Thyroid gland (tissue), 4 donors: Measurements from ENCODE around the gene POLN. TPM values are rescaled to one million over a fixed set of nuclear protein-coding genes. Genes with fewer than 3 reads are reported as not detected.

ENCODE experiments used
- DNase-seq, 2 donors: peaks; one replicate each; pipeline ENCODE4 v3.0.0-alpha.2; 2019
- H3K27ac ChIP-seq, 3 donors: fragments of 200-600 bp; sonication (generic); 1 replicate in 2 of 3; 2 replicates in 1 of 3; pipeline ENCODE4 v1.5.1; 2016 to 2019; ENCODE audit warnings: mild to moderate bottlenecking in 1 of 3, moderate library complexity in 1 of 3
- H3K27me3 ChIP-seq: fragments of 200-600 bp; sonication (generic); one replicate; pipeline ENCODE4 v1.5.1; 2019
- H3K36me3 ChIP-seq, 2 donors: fragments of 200-600 bp; sonication (generic); one replicate each; pipeline ENCODE4 v1.5.1; 2016 to 2019
- H3K4me1 ChIP-seq, 2 donors: fragments of 200-600 bp; sonication (generic); one replicate each; pipeline ENCODE4 v1.5.1; 2017 to 2019
- H3K4me3 ChIP-seq, 3 donors: fragments of 200-600 bp; sonication (generic); replicated peaks in 1 of 3; 1 replicate in 2 of 3; 2 replicates in 1 of 3; pipeline ENCODE4 v1.5.1; 2016; ENCODE audit warnings: mild to moderate bottlenecking in 1 of 3
- H3K9me3 ChIP-seq: fragments of 200-600 bp; sonication (generic); one replicate; pipeline ENCODE4 v1.5.1; 2017
- CTCF ChIP-seq, 6 experiments: fragments of 200-600 bp in 3 of 6; fragments of 450-650 bp in 3 of 6; sonication (generic) in 3 of 6; IDR thresholded peaks; one replicate each; pipeline ENCODE4 v1.5.1; 2016 to 2019; ENCODE audit warnings: antibody characterized with exemption in 6 of 6, mild to moderate bottlenecking in 2 of 6, inconsistent platforms in 1 of 6, moderate library complexity in 1 of 6
- POLR2A ChIP-seq, 2 donors: fragments of 450-650 bp; IDR thresholded peaks; one replicate each; pipeline ENCODE4 v1.6.1; 2017; ENCODE audit warnings: antibody characterized with exemption in 2 of 2, mild to moderate bottlenecking in 2 of 2, moderate library complexity in 1 of 2
- whole genome bisulfite sequencing, 2 donors: methylation state at CpG; one replicate each; pipeline ENCODE4 v1.1.5; 2017; 5-methylcytosine and 5-hydroxymethylcytosine counted together
- intact Hi-C: fragments of 100-400 bp; cut with DNase I; formaldehyde crosslinking; loops from one replicate; pipeline ENCODE4 v1.15.1; 2023
- total RNA-seq, 4 donors: library from RNA; depleted of rRNA; stranded (reverse); fragments of >200 nt; gene quantifications; one replicate each; pipeline ENCODE4 v1.2.3, GENCODE V29; 2016

Gene POLN
- total RNA-seq, 4 donors from 2014 or later, result 1.5 to 5.4 (median 3.0) TPM

GRCh38 chr4:2245787-2246275 lies 3.9 kb upstream of the POLN start:
- no peaks in the 10 kb centered on the region for H3K9me3 ChIP-seq
- WGBS, 2 donors, result 87 to 89% methylated on average over 7 of the region's 7 CpGs
- no peaks in the 10 kb centered on the region for H3K27me3 ChIP-seq
- H3K4me1 ChIP-seq, result peaks cover 0 to 17% of the 10 kb centered on the region in 2 donors
- peaks cover 24 to 28% of the 10 kb centered on the region in 2 donors for H3K36me3 ChIP-seq
- peak overlapping the region in 1 of 3 donors; percentile 23 for H3K27ac ChIP-seq
- TF ChIP-seq POLR2A (IDR thresholded peaks at IDR 0.05) (no peak), CTCF (IDR thresholded peaks at IDR 0.05) (no peak)
- DNase-seq, result no peak
- H3K4me3 ChIP-seq, result no peak overlapping the region
- intact Hi-C loops, result no loop called here

- H3K27ac ChIP-seq, result peak overlapping the region in 1 of 3 donors; percentile 23
- intact Hi-C loops, result no loop called here
Observed at GRCh38 chr4:2245057-2245786, 3.3 kb upstream of the POLN start.

GRCh38 chr4:2243681-2244380 lies 1.9 kb upstream of the POLN start:
- H3K36me3 ChIP-seq, result peaks cover 4 to 8% of the 10 kb centered on the region in 2 donors
- TF ChIP-seq POLR2A (IDR thresholded peaks at IDR 0.05) (no peak), CTCF (IDR thresholded peaks at IDR 0.05) (peak in 2 of 6 experiments; percentile 16 to 23)
- no peak for DNase-seq
- WGBS, 2 donors, result 47 to 49% methylated on average over 5 of the region's 5 CpGs
- H3K4me3 ChIP-seq, result no peak overlapping the region
- intact Hi-C loops, result loop anchor here (5.0 kb wide), 1 partner anchor 168 kb away; no protein-coding TSS in a partner anchor
- H3K27ac ChIP-seq, result peak overlapping the region in 2 of 3 donors; percentile 30 to 45
- no peaks in the 10 kb centered on the region for H3K9me3 ChIP-seq
- peaks cover 12 to 35% of the 10 kb centered on the region in 2 donors for H3K4me1 ChIP-seq
- H3K27me3 ChIP-seq, result no peaks in the 10 kb centered on the region

More at GRCh38 chr4:2245057-2245786, 3.3 kb upstream of the POLN start:
- peaks cover 18 to 22% of the 10 kb centered on the region in 2 donors for H3K36me3 ChIP-seq
- no peak for DNase-seq
- H3K4me3 ChIP-seq, result no peak overlapping the region
- H3K9me3 ChIP-seq, result no peaks in the 10 kb centered on the region
- TF ChIP-seq CTCF (IDR thresholded peaks at IDR 0.05) (no peak), POLR2A (IDR thresholded peaks at IDR 0.05) (no peak)
- WGBS, 2 donors, result 67 to 70% methylated on average over 7 of the region's 7 CpGs
- peaks cover 5 to 23% of the 10 kb centered on the region in 2 donors for H3K4me1 ChIP-seq
- H3K27me3 ChIP-seq, result no peaks in the 10 kb centered on the region

GRCh38 chr4:2241003-2241402 lies 918 bp downstream of the POLN start:
- Histone ChIP-seq H3K36me3 (no peaks in the 10 kb centered on the region), H3K4me1 (peaks cover 12 to 37% of the 10 kb centered on the region in 2 donors), H3K4me3 (peak overlapping the region; percentile 77 to 98 (median 95)), H3K9me3 (no peaks in the 10 kb centered on the region), H3K27me3 (no peaks in the 10 kb centered on the region), H3K27ac (no peak overlapping the region)
- DNase-seq, result no peak
- 11 to 13% methylated on average over 7 of the region's 7 CpGs for WGBS, 2 donors
- TF ChIP-seq POLR2A (IDR thresholded peaks at IDR 0.05) (no peak), CTCF (IDR thresholded peaks at IDR 0.05) (no peak)
- intact Hi-C loops, result loop anchor here (5.0 kb wide), 1 partner anchor 171 kb away; no protein-coding TSS in a partner anchor
